IPS-15b (cell line): ENCODE results near the gene MEIS2.

Source experiments
- H3K27me3 ChIP-seq: one replicate; pipeline ENCODE4 v1.6.1; 2013; ENCODE audit warnings: low read length; ENCODE audit not compliant: control insufficient read depth, insufficient read depth
- H3K36me3 ChIP-seq: one replicate; pipeline ENCODE4 v1.6.1; 2013; ENCODE audit warnings: low read length; ENCODE audit not compliant: control insufficient read depth, insufficient read depth
- H3K4me1 ChIP-seq: one replicate; pipeline ENCODE4 v1.6.1; 2013; ENCODE audit warnings: mild to moderate bottlenecking, low read length; ENCODE audit not compliant: control insufficient read depth, insufficient read depth
- H3K4me3 ChIP-seq: one replicate; pipeline ENCODE4 v1.5.1; 2013; ENCODE audit warnings: low read depth, low read length
- H3K9ac ChIP-seq: one replicate; pipeline ENCODE4 v1.6.1; 2013; ENCODE audit warnings: low read depth, mild to moderate bottlenecking, low read length
- H3K9me3 ChIP-seq: one replicate; pipeline ENCODE4 v1.6.1; 2013; ENCODE audit warnings: mild to moderate bottlenecking, low read length; ENCODE audit not compliant: control insufficient read depth, insufficient read depth

Gene MEIS2

GRCh38 chr15:37057831-37058230, 42.5 kb downstream of the MEIS2 start:
- Histone ChIP-seq H3K36me3 (no peaks in the 10 kb centered on the region), H3K9ac (no peak overlapping the region), H3K4me1 (peaks cover 20% of the 10 kb centered on the region), H3K27me3 (no peaks in the 10 kb centered on the region), H3K4me3 (no peak overlapping the region), H3K9me3 (no peaks in the 10 kb centered on the region)

- Histone ChIP-seq H3K27me3 (no peaks in the 10 kb centered on the region), H3K9me3 (no peaks in the 10 kb centered on the region), H3K4me1 (peaks cover 20% of the 10 kb centered on the region), H3K36me3 (no peaks in the 10 kb centered on the region), H3K9ac (no peak overlapping the region), H3K4me3 (no peak overlapping the region)
These were observed 43.1 kb downstream of the MEIS2 start for GRCh38 chr15:37057256-37057655.

GRCh38 chr15:37056177-37057121, 43.9 kb downstream of the MEIS2 start:
- peaks cover 20% of the 10 kb centered on the region for H3K4me1 ChIP-seq
- no peaks in the 10 kb centered on the region for H3K27me3 ChIP-seq
- H3K9me3 ChIP-seq: no peaks in the 10 kb centered on the region
- H3K4me3 ChIP-seq: no peak overlapping the region
- no peaks in the 10 kb centered on the region for H3K36me3 ChIP-seq
- H3K9ac ChIP-seq: no peak overlapping the region

- Histone ChIP-seq H3K27me3 (no peaks in the 10 kb centered on the region), H3K9me3 (no peaks in the 10 kb centered on the region), H3K36me3 (no peaks in the 10 kb centered on the region), H3K9ac (no peak overlapping the region), H3K4me1 (peaks cover 20% of the 10 kb centered on the region), H3K4me3 (no peak overlapping the region)
These were observed 44.9 kb downstream of the MEIS2 start for GRCh38 chr15:37055481-37055880.

- no peaks in the 10 kb centered on the region for H3K27me3 ChIP-seq
- no peak overlapping the region for H3K4me3 ChIP-seq
- no peaks in the 10 kb centered on the region for H3K9me3 ChIP-seq
- H3K4me1 ChIP-seq: peaks cover 20% of the 10 kb centered on the region
- no peaks in the 10 kb centered on the region for H3K36me3 ChIP-seq
- H3K9ac ChIP-seq: no peak overlapping the region
These were observed 46.0 kb downstream of the MEIS2 start for GRCh38 chr15:37054336-37054735.

DNA sequence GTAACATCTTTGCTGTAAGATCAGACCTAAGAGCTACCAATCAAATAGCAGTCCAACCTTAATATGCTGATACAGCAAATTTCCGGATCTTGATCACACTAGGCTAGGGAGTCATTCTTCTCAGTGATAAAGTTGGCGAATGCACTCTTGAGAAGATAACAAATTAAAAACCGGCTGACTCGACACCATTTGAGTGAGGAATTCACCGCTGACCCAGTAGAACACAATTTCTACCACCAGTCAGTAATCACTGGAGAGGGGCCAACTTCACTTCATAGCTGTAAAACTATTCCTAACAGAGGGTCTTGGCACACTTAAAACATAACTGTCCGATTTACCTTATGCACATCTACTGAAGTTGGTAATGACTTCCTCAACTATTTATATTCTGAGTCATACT, 47.2 kb downstream of the MEIS2 start:
- Histone ChIP-seq H3K9me3 (no peaks in the 10 kb centered on the region), H3K4me3 (no peak overlapping the region), H3K4me1 (peaks cover 18% of the 10 kb centered on the region), H3K27me3 (no peaks in the 10 kb centered on the region), H3K36me3 (no peaks in the 10 kb centered on the region), H3K9ac (no peak overlapping the region)

- Histone ChIP-seq H3K4me3 (no peak overlapping the region), H3K9me3 (no peaks in the 10 kb centered on the region)
These were observed 50.0 kb downstream of the MEIS2 start for GRCh38 chr15:37050345-37050744.

GRCh38 chr15:37046876-37047614, 53.3 kb downstream of the MEIS2 start:
- H3K27me3 ChIP-seq: no peaks in the 10 kb centered on the region
- no peaks in the 10 kb centered on the region for H3K9me3 ChIP-seq
- no peaks in the 10 kb centered on the region for H3K36me3 ChIP-seq
- no peak overlapping the region for H3K9ac ChIP-seq
- peaks cover 26% of the 10 kb centered on the region for H3K4me1 ChIP-seq
- H3K4me3 ChIP-seq: no peak overlapping the region

More at GRCh38 chr15:37050345-37050744, 50.0 kb downstream of the MEIS2 start:
- Histone ChIP-seq H3K4me1 (peaks cover 18% of the 10 kb centered on the region), H3K9ac (no peak overlapping the region), H3K36me3 (no peaks in the 10 kb centered on the region), H3K27me3 (no peaks in the 10 kb centered on the region)

- Histone ChIP-seq H3K27me3 (no peaks in the 10 kb centered on the region), H3K9ac (peak overlapping the region; percentile 50), H3K36me3 (no peaks in the 10 kb centered on the region), H3K9me3 (no peaks in the 10 kb centered on the region), H3K4me3 (peak overlapping the region; percentile 42), H3K4me1 (peaks cover 26% of the 10 kb centered on the region)
These were observed 54.2 kb downstream of the MEIS2 start for GRCh38 chr15:37045859-37046740.

DNA sequence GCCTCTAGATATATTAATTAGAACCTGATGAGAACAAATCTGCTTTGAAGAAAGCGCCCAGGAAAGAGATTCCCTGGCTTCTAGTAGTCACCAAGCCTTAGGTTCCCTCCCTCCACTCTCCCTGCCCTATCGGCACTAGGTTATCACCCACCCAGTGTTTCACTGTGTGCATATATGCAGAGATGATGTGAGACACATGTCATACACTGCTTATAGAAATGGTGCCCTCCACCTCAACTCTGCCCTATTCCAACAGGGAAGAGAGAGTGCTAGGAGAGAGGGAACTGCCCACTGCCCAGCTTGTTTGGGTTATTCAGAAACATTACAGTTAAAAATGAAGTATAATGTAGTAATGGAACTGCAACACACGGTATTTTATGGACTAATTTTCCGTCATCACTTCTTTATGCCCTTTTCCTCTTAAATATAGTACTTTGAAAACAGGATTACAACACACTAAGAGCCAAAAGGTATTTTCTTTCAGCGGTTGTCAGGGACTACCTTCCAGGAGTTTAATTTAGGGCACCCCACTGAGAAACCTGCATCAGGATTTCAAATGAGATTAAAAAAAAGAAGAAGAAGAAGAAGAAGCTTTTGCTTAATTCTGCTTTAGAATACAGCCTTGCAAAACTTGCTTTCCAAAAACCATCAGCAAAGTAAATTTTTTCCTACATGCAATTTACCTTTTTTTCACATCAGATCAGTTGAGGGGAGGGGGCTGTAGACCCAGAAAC, 55.3 kb downstream of the MEIS2 start:
- H3K4me3 ChIP-seq: peak overlapping the region; percentile 42
- no peaks in the 10 kb centered on the region for H3K36me3 ChIP-seq
- H3K27me3 ChIP-seq: no peaks in the 10 kb centered on the region
- H3K9me3 ChIP-seq: no peaks in the 10 kb centered on the region
- H3K9ac ChIP-seq: no peak overlapping the region
- H3K4me1 ChIP-seq: peaks cover 26% of the 10 kb centered on the region

- Histone ChIP-seq H3K4me1 (peaks cover 22% of the 10 kb centered on the region), H3K9me3 (no peaks in the 10 kb centered on the region), H3K27me3 (no peaks in the 10 kb centered on the region), H3K4me3 (no peak overlapping the region), H3K36me3 (no peaks in the 10 kb centered on the region), H3K9ac (no peak overlapping the region)
These were observed 58.5 kb downstream of the MEIS2 start for GRCh38 chr15:37041836-37042235.
